ENCODE data around the gene KCNT1.

Gene KCNT1

GRCh38 chr9:135815830-135816650 is 114.1 kb downstream of the KCNT1 start:
- in situ Hi-C loops (cut with MboI; ENCODE audit: low sequenced_read_pairs), result no loop called here

DNA sequence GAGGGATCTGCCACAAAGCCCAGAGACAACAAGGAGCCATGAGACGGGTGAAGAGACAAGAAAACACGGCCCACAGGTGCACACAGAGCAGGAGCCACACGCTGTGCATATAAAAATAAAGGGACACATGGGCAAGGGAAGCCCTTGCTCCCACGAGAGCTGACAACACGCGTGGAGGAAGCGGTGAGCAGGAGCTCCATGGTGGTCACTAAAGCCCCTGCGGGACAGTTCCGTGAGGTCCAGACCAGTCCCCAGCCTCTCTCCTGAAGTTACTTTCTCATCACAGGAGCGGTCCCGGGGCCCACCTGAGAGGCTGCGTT is 114.6 kb downstream of the KCNT1 start:
- in situ Hi-C loops (cut with MboI; ENCODE audit: low sequenced_read_pairs), result no loop called here

DNA sequence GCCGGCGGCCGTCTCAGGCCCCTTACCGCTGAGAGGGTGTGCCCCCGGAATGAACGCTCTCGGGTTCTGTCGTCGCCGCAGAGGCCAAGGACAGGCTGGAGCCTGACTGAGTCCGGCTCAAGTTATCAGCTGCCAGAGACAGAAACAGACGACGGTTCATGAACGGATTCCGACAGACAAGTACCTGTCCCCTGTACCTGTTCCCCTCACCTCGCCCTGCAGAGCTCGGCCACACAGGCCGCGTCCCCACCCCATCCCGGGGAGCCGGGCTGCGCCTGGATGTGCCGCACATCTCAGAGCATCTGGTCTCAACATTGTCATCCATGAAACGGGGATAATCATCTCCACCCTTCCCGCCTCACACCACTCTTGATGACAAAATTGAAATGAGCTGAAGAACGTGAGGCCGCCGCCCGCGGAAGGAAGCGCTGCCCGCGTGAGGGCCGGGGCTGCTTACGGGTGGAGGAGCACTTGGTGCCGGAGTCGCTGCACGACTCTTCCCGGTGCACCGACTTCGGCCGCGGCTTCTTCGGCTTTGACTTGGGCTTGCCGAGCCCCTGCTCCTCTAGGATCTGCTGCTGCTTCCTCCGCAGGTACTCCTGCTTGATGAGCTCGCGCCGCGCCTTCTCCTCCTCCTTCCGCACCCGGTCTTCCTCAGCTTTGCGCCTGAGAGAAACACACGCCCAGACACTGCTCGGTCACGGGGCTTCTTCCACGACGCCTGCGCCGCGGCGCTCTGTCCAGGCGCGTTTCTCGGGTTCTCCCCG is 116.1 kb downstream of the KCNT1 start:
- in situ Hi-C loops (cut with MboI; ENCODE audit: low sequenced_read_pairs), result no loop called here

DNA sequence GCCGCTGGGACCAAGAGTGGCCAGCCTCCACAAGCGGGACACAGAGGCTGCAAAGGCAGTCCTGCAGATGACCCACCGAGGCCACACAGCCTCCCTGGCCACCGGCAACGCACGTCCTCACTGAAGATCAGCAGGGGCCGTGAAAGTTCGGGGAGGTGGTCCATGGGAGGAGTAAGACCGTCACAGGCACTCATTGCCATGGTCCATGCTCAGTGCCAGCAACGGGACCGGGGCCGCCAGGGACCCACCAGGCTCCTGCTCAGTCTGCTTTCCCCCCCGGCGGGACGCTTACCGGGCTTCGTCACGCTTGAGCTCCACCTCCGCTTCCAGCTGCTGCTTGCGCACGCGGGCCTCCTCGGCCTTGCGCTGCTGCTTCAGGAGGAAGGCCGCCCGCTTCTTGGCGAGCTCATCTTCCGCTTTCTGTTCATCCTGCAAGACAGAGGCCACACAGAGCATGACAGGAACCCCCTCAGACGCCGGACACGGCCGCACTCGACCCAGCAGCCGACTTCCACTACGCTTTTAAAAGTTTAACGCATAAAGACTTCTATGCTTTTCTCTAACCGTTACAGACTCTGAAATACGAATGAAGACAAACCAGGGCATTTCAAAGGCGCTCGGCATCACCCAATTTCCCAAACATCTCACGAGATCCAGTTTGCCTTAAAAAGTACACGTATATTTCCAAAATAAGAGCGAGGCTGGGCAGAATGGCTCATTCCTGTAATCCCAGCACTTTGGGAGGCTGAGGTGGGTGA is 116.9 kb downstream of the KCNT1 start:
- in situ Hi-C loops (cut with MboI; ENCODE audit: low sequenced_read_pairs), result no loop called here

DNA sequence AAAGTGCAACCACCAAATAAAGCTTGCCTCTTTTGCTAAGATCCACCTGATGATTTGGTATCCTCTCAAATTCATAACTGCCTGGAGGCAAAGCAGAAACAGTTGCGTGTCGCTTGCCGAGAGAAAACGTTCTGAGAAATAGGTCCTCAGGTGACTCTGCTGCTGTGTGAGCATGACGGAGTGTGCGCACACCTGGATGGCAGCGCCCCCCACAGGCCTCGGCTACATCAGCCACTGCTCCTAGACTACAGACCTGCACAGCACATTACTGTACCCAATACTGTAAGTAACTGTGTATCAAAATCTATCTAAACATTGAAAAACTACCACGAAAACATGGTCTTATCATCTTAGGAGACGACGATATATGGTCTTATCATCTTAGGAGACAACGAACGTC is 117.9 kb downstream of the KCNT1 start:
- in situ Hi-C loops (cut with MboI; ENCODE audit: low sequenced_read_pairs), result no loop called here

DNA sequence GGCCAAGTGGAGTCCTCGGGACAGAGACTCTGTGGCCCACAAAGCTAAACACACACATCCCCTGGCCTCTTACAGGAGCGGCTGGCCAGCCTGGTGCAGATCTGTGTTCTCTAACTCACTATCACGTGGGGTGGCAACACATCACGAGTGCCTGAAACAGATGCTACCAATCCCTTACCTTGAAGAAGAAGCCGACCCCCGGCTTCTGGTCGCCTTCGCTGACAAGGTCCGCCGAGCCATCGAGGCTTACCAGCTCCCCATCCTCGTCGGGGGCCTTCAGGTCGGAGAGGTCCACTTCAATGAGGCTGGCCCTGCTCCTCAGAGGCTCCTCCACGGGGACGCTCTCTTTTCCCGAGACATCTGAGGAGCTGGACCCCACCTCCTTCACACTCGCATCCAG is 118.7 kb downstream of the KCNT1 start:
- in situ Hi-C loops (cut with MboI; ENCODE audit: low sequenced_read_pairs), result no loop called here

DNA sequence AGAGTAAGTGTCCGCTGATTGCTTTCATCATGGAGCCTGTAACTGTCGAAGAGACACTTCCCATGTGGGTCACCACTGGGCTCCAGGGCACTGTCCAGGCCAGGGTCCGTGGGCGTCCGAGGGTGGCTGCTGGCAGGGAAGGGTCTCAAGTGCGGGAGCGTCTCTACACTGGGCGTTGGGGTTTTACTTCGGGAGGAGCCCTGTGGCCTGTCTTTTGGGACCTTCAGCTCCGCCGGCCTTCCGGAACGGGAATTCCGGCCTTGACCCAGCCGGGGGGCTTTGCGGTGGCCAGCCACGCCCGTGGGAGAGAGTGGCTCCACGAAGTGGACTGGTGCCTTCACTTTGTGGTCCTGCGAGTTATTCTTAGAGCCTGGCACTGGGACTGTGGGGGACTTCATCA is 119.1 kb downstream of the KCNT1 start:
- in situ Hi-C loops (cut with MboI; ENCODE audit: low sequenced_read_pairs), result no loop called here

DNA sequence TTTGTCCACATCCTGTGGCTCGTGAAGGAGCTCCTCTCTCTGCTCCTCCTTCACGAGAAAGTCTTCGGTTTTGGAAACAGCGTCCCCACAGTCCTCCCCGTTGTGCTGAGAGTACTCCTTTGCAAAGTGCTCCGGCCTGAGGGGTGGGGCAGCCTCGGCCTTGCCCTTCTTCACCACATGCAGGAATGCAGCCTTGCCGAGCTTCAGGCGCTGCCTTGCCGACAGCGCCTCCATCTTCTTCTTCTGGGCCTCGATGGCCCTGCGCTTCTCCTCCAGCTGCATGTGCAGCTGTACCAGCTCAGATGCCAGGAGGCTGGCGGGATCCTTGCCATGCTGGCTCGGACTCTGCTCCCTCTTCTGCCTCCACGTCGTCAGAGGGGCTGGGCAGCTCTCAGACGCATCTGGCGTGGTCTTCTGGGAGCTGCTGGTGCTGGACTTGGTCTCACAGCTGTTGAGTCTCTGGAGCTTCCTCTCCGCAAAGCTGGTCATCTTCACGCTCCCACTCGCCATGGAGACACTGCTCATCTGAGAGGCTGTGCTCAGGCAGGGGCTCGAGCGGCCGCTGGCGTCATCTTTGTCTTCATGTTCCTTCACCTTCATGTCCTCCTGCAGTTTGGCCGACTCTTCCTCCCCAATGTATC is 119.9 kb downstream of the KCNT1 start:
- in situ Hi-C loops (cut with MboI; ENCODE audit: low sequenced_read_pairs), result no loop called here

DNA sequence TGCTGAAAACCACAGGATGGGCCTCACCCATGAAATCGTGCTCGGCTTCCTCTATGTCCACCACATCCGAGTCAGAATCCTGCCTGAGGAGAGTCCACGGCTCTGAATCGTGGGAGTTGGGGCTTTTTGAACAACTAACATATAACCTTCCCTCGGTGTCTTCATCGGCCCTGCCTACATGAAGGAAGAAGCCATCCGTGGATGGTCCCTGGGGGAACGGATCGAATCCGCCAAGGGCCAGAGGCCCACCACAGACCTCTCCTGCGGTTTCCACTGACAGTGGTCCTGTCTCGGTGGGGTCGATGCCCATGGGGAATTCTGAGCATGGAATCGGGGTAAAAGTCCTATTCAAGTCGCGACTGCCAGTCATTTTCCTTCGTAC is 120.4 kb downstream of the KCNT1 start:
- in situ Hi-C loops (cut with MboI; ENCODE audit: low sequenced_read_pairs), result no loop called here

- in situ Hi-C loops (cut with MboI; ENCODE audit: low sequenced_read_pairs), result no loop called here
Measured at GRCh38 chr9:135823036-135823435, 121.1 kb downstream of the KCNT1 start.

GRCh38 chr9:135825435-135826187 is 123.6 kb downstream of the KCNT1 start:
- in situ Hi-C loops (cut with MboI; ENCODE audit: low sequenced_read_pairs), result no loop called here

GRCh38 chr9:135826188-135826545 is 124.2 kb downstream of the KCNT1 start:
- in situ Hi-C loops (cut with MboI; ENCODE audit: low sequenced_read_pairs), result no loop called here

GRCh38 chr9:135827301-135827700 is 125.3 kb downstream of the KCNT1 start:
- in situ Hi-C loops (cut with MboI; ENCODE audit: low sequenced_read_pairs), result no loop called here

- in situ Hi-C loops (cut with MboI; ENCODE audit: low sequenced_read_pairs), result no loop called here
Measured at GRCh38 chr9:135827866-135828580, 126.0 kb downstream of the KCNT1 start.

DNA sequence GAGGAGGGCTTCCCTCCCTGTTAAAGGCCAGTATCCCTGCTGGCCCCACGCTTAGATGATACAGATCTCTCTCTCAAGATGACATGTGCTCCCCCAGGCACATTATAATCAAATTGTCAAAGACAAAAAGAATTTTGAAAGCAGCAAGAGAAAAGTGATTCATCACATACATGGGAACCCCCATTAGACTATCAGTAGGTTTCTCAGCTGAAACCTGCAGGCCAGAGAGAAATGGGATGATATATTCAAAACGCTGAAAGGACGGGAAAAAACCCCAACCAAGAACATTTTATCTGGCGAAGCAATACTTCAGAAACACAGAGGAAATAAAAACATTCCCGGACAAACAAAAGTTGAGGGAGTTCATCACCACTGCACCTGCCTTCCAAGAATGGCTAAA is 126.7 kb downstream of the KCNT1 start:
- in situ Hi-C loops (cut with MboI; ENCODE audit: low sequenced_read_pairs), result no loop called here

DNA sequence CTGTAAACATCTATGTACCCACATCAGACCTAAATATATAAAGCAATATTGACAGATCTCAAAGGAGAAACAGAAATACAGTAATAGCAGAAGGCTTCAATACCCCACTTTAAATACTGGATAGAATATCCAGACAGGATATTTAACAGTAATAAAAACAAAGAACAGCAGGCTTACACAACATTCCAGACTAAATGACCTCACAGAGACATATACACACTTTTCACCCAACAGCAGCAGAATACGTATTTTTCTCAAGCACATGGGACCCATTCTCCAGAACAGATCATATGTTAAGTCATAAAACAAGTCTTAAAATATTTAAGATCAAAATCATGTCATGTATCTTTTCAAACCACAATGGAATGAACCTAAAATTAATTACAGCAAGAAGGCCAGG is 128.5 kb downstream of the KCNT1 start:
- in situ Hi-C loops (cut with MboI; ENCODE audit: low sequenced_read_pairs), result no loop called here

DNA sequence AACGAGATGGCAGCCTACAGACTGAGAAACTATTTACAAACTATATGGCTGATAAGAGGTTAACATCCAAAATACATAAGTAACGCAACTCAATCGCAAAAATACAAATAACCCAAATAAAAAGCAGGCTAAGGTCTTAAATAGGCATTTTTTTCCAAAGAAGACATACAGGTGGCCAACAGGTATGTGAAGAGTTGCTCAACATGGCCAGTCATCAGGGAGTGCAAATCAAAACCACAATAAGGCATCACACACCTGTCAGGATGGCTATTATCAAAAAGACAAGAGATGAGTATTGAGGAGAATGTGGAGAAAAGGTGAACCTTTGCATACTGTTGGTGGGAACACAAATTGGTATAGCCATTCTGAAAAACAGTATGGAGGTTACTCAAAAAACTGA is 131.9 kb downstream of the KCNT1 start:
- in situ Hi-C loops (cut with MboI; ENCODE audit: low sequenced_read_pairs), result no loop called here

DNA sequence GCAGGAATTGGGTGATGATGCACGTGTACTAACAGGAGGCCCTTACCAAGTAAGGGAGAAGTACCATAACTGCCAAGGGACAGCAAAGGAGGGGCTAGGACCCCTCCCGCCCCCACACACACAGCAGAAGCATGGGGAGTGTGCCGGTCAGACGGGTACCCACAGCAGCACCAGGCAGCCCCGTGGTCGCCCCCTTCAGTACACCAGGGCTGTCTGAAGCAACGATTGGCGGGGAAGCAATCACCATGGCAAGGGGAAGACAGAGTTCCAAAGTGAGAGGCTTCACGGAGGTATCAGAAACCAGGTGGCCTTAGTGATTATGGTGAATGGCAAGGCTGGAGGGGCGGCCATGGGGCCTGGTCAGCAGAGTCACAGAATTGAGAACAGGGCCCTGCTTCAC is 133.1 kb downstream of the KCNT1 start:
- in situ Hi-C loops (cut with MboI; ENCODE audit: low sequenced_read_pairs), result no loop called here

DNA sequence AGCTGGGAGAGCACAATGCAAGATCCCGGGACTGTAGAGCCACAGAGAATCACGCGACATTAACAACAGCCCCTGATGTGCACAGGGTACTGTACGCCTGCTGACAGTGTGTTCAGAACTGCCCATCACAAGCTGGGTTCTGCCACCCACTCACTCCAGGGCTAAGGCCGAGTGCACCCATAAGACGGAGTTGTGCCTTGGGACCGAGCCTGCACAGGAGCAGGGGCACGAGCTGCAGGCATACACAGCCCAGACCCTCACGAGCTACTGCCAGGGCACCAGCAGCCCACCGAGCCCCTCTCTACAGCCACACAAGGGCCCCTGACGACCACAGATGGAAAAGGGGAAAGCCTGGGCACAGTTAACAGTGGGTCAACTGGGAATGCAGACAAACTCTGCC is 137.5 kb downstream of the KCNT1 start:
- in situ Hi-C loops (cut with MboI; ENCODE audit: low sequenced_read_pairs), result no loop called here

DNA sequence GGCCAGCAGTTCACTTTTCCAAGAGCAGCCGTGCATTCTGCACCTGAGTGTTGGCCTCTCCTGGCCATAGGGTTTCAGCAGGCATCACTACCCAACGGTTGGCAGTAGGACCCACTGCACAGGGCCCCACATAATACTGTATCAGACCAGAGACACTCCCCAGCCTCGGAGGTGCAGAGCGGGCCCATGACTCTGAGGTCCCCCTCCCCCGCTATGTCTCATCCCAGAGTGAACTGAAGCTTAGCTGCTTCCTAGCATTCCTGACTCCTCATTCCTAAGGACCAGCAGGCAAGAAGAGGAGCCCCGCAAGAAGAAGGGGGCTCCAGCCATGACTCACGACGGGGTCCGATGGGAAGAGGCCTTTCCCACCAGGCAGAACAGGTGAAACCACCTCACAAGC is 138.1 kb downstream of the KCNT1 start:
- in situ Hi-C loops (cut with MboI; ENCODE audit: low sequenced_read_pairs), result no loop called here

Data from HL-60/S4 treated with retinoic acid at 250 ng/mL for 4 days and 3 days (cell line).